Measurements from ENCODE around the gene DYNC2I2.
A peak's percentile ranks its signal among the peaks of the same experiment; 100 is the strongest.
"Not testable (repeated sequence)": the region's sequence is repeated elsewhere in the genome, so short reads cannot be mapped to it uniquely, and the experiment has no call there.

The DYNC2I2 gene

GRCh38 chr9:128611600-128612394 is 44.9 kb downstream of the DYNC2I2 start:
- no peak for DNase-seq

GRCh38 chr9:128610897-128611296 is 45.8 kb downstream of the DYNC2I2 start:
- no peak for DNase-seq

GRCh38 chr9:128607642-128608350 is 48.9 kb downstream of the DYNC2I2 start:
- no peak for DNase-seq

GRCh38 chr9:128603697-128604096 is 53.0 kb downstream of the DYNC2I2 start:
- no peak for DNase-seq

GRCh38 chr9:128600099-128600498 is 56.5 kb downstream of the DYNC2I2 start:
- no peak for DNase-seq

GRCh38 chr9:128595471-128595870 is 61.2 kb downstream of the DYNC2I2 start:
- no peak for DNase-seq

GRCh38 chr9:128593856-128594255 is 62.8 kb downstream of the DYNC2I2 start:
- DNase-seq: no peak

GRCh38 chr9:128593039-128593438 is 63.6 kb downstream of the DYNC2I2 start:
- DNase-seq: no peak

GRCh38 chr9:128588581-128589233 is 67.9 kb downstream of the DYNC2I2 start:
- no peak for DNase-seq

DNA sequence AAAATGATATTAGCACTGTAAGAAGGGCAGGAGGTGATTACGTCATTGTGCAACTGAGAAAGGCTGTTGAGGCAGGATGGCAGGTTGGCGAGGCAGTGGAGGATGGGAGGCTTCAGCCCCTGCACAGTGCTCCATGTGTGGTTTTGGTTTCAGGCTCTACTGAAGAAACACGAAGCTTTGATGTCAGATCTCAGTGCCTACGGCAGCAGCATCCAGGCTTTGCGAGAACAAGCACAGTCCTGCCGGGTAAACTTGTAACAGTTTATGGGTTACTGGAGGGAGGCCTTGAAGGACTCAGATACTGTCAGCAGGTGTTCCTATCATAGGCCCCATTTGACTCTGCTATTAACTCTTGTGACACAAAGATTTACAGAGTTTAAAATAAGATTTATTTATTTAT is 69.2 kb downstream of the DYNC2I2 start:
- DNase-seq: peak; percentile 41

DNA sequence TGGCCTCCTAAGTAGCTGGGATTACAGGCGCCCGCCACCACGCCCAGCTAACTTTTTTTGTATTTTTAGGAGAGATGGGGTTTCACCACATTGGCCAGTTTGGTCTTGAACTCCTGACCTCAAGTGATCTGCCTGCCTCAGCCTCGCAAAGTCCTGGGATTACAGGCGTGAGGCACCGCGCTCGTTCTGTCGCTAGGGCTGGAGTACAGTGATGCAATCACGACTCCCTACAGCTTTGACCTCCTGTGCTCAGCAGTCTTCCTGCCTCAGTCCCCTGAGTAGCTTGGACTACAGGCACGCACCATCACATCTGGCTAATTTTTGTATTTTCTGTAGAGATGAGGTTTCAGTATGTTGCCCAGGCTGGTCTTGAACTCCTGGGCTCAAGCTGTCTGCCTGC is 69.7 kb downstream of the DYNC2I2 start:
- DNase-seq: not testable (repeated sequence)

DNA sequence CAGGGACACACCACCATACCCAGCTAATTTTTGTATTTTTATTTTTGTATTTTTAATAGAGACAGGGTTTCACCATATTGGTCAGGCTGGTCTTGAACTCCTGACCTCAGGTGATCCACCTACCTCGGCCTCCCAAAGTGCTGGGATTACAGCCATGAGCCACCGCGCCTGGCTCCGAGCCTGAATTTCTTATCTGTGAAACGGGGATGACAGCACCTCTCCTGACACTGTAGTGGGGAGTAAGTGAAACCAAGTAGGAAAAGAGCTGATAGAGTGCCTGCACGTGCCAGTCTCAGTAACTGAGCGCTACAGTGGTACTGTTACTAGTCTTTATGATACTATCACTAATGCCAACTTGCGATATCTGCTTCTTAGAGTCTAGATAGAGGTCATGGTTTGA is 71.5 kb downstream of the DYNC2I2 start:
- not testable (repeated sequence) for DNase-seq
